Astrocyte (in vitro differentiated cells and primary cell): ENCODE data around the gene RNF157. TPM values are rescaled to one million over a fixed set of nuclear protein-coding genes. Genes with fewer than 3 reads are reported as not detected.

Experiments
- DNase-seq: peaks from one replicate; pipeline ENCODE4 v3.0.0-alpha.2; 2010; ENCODE audit warnings: low read depth
- FAIRE-seq: peaks from 2 replicates; lab custom pipeline; 2011; peaks lifted over from hg19 to GRCh38; lab: Jason Lieb, UNC
- H2AFZ ChIP-seq: 2 replicates; pipeline ENCODE4 v1.6.0; 2012; ENCODE audit warnings: low read depth, low read length, inconsistent platforms
- H3K27ac ChIP-seq: 2 replicates; pipeline ENCODE4 v1.5.1; 2011; ENCODE audit warnings: low read depth, low read length, inconsistent platforms
- H3K27me3 ChIP-seq: 2 replicates; pipeline ENCODE4 v1.6.0; 2011; ENCODE audit warnings: low read length, inconsistent platforms; ENCODE audit not compliant: insufficient read depth
- H3K36me3 ChIP-seq: 2 replicates; pipeline ENCODE4 v1.5.1; 2011; ENCODE audit warnings: low read length, inconsistent platforms; ENCODE audit not compliant: insufficient read depth
- H3K4me1 ChIP-seq: 2 replicates; pipeline ENCODE4 v1.5.1; 2011; ENCODE audit warnings: low read length, inconsistent platforms; ENCODE audit not compliant: insufficient read depth
- H3K4me2 ChIP-seq: 2 replicates; pipeline ENCODE4 v1.6.0; 2012; ENCODE audit warnings: low read length, inconsistent platforms
- H3K4me3 ChIP-seq: 2 replicates; pipeline ENCODE4 v1.5.1; 2011; ENCODE audit warnings: low read depth, mild to moderate bottlenecking, low read length, inconsistent platforms; ENCODE audit not compliant: insufficient read depth
- H3K79me2 ChIP-seq: 2 replicates; pipeline ENCODE4 v1.6.0; 2012; ENCODE audit warnings: mild to moderate bottlenecking, low read length, inconsistent platforms; ENCODE audit not compliant: insufficient read depth
- H3K9ac ChIP-seq: 2 replicates; pipeline ENCODE4 v1.6.0; 2012; ENCODE audit warnings: mild to moderate bottlenecking, low read length, inconsistent platforms
- H3K9me3 ChIP-seq: 2 replicates; pipeline ENCODE4 v1.5.1; 2012; ENCODE audit warnings: low read depth, mild to moderate bottlenecking, low read length, inconsistent platforms; ENCODE audit not compliant: insufficient read depth
- H4K20me1 ChIP-seq: 2 replicates; pipeline ENCODE4 v1.6.0; 2012; ENCODE audit warnings: low read length, inconsistent platforms; ENCODE audit not compliant: insufficient read depth
- H3K27ac Mint-ChIP-seq: one replicate; pipeline ENCODE4 v1.8.0; 2021; ENCODE audit warnings: mild to moderate bottlenecking, mixed read lengths; ENCODE audit not compliant: unreplicated experiment
- H3K27me3 Mint-ChIP-seq: one replicate; pipeline ENCODE4 v1.8.0; 2021; ENCODE audit warnings: low read depth, mixed read lengths; ENCODE audit not compliant: unreplicated experiment
- H3K36me3 Mint-ChIP-seq: one replicate; pipeline ENCODE4 v1.8.0; 2021; ENCODE audit warnings: low read depth, mixed read lengths; ENCODE audit not compliant: unreplicated experiment
- H3K4me1 Mint-ChIP-seq: one replicate; pipeline ENCODE4 v1.8.0; 2021; ENCODE audit warnings: low read depth, mixed read lengths; ENCODE audit not compliant: unreplicated experiment
- H3K4me3 Mint-ChIP-seq: one replicate; pipeline ENCODE4 v1.8.0; 2021; ENCODE audit warnings: mild to moderate bottlenecking, moderate library complexity, mixed read lengths; ENCODE audit not compliant: unreplicated experiment
- H3K9me3 Mint-ChIP-seq: one replicate; pipeline ENCODE4 v1.8.0; 2021; ENCODE audit warnings: mild to moderate bottlenecking, mixed read lengths; ENCODE audit not compliant: unreplicated experiment
- EZH2 ChIP-seq: IDR thresholded peaks from 2 replicates; pipeline ENCODE4 v1.6.1; 2012; ENCODE audit warnings: mild to moderate bottlenecking, low read length, inconsistent platforms; ENCODE audit not compliant: insufficient read depth
- total RNA-seq: library from RNA; stranded (reverse); gene quantifications from 2 replicates; pipeline ENCODE4 v1.2.1, GENCODE V29; 2021
- TF ChIP-seq, protein P1 (sequence below): IDR thresholded peaks from 2 replicates; pipeline ENCODE4 v1.5.1; 2011; ENCODE audit warnings: low read depth, mild to moderate bottlenecking, inconsistent platforms, low read length, moderate library complexity; ENCODE audit not compliant: insufficient read depth

The RNF157 gene
- total RNA-seq, 1 donor from 2014 or later, result 1.4 TPM

DNA sequence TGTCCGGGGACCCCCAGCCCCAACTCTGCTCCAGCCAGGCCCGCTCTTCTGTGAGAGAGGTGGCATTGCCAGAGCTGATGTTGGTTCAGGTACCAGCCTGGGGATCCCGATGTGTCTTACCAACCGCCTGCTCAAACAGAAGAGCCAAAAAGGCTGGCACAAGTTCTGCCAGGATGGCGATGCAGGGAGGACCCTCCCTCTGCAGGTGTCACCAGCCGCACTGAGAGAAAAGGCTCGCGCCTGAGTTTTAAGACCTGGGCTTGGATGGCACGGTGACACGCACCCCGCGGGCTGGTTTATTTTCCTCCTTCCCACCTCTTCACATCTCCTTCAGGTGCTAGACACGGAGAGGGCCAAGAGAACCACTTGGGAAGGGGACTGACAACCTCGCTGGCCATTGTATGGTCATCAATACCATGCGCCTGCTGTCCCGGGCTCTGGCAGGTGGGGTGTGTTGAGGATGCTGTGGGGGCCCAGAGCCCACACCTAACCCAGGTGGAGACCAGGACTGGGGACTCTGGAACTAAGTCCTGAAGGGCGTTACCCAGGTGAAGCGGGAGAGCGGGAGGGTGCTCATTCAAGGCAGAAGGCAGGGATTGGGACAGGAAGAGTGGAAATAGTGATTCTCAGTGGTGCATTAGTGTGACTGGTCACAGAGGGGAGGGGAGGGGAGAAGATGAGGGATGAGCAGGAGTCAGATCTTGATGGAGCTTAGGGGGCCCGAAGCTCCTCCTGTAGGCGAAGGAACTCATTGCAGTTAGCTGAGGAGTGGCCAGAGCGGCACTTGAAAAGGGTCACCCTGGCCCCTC, 115.5 kb downstream of the RNF157 start:
- no peak overlapping the region for H3K4me3 ChIP-seq
- no peak overlapping the region for H3K27ac Mint-ChIP-seq
- FAIRE-seq (no peak), DNase-seq (no peak)
- H3K27ac ChIP-seq, result no peak overlapping the region
- H3K9me3 Mint-ChIP-seq, result no peaks in the 10 kb centered on the region
- no peaks in the 10 kb centered on the region for H3K9me3 ChIP-seq
- H3K4me3 Mint-ChIP-seq, result no peak overlapping the region
- no peaks in the 10 kb centered on the region for H3K36me3 ChIP-seq
- no peaks in the 10 kb centered on the region for H3K27me3 ChIP-seq
- no peaks in the 10 kb centered on the region for H3K36me3 Mint-ChIP-seq
- H3K4me1 ChIP-seq, result peaks cover 4% of the 10 kb centered on the region
- no peaks in the 10 kb centered on the region for H4K20me1 ChIP-seq
- H3K4me2 ChIP-seq, result no peak overlapping the region
- no peak overlapping the region for H2AFZ ChIP-seq
- peaks cover 33% of the 10 kb centered on the region for H3K27me3 Mint-ChIP-seq
- no peak overlapping the region for H3K9ac ChIP-seq
- H3K4me1 Mint-ChIP-seq, result no peaks in the 10 kb centered on the region
- TF ChIP-seq, protein P1, sequence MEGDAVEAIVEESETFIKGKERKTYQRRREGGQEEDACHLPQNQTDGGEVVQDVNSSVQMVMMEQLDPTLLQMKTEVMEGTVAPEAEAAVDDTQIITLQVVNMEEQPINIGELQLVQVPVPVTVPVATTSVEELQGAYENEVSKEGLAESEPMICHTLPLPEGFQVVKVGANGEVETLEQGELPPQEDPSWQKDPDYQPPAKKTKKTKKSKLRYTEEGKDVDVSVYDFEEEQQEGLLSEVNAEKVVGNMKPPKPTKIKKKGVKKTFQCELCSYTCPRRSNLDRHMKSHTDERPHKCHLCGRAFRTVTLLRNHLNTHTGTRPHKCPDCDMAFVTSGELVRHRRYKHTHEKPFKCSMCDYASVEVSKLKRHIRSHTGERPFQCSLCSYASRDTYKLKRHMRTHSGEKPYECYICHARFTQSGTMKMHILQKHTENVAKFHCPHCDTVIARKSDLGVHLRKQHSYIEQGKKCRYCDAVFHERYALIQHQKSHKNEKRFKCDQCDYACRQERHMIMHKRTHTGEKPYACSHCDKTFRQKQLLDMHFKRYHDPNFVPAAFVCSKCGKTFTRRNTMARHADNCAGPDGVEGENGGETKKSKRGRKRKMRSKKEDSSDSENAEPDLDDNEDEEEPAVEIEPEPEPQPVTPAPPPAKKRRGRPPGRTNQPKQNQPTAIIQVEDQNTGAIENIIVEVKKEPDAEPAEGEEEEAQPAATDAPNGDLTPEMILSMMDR, result no peak
- TF ChIP-seq EZH2, result no peak
- H3K79me2 ChIP-seq, result no peaks in the 10 kb centered on the region

DNA sequence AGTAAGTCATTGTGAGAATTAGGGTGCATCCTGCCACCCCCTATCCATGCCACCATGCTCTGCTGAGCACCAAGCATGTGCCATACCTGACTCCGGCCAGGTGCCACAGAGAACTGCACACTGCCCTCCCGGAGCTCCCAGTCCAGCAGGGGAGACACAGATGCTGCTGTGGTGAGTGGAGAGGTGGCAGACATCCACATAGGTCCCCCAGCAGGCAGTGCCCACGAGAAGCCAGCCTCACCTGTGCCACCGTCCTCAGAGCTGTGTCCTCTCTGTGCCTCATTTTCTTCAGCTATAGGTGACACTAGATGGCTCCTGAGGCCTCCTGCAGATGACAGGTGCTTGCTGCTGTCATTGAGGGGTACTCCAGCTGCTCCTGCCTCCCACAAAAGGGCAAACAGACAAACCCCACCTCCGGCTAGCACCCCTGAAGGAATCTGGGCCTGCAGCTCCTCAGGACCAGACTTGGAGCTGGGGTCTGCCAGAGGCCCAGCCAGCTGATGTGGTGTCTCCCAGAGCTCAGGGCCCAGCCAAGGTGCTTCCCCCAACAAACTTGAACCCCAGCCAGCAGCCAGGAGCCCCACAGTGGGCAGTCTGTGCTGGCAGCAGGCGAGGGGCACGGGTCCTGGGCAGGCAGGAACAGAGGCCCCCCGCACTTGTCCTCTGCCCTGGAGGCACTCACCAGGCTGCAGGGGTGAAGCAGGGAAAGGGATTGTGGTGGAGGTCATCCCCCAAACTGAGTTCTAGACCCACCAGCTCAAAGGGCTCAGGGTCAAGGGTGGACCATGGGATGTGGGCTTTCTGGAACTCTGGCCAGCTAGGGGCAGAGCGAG, 116.3 kb downstream of the RNF157 start:
- H4K20me1 ChIP-seq, result no peaks in the 10 kb centered on the region
- Mint-ChIP-seq H3K4me1 (no peaks in the 10 kb centered on the region), H3K27ac (no peak overlapping the region), H3K9me3 (no peaks in the 10 kb centered on the region), H3K27me3 (peaks cover 41% of the 10 kb centered on the region), H3K4me3 (no peak overlapping the region), H3K36me3 (no peaks in the 10 kb centered on the region)
- no peak overlapping the region for H2AFZ ChIP-seq
- no peaks in the 10 kb centered on the region for H3K9me3 ChIP-seq
- H3K27me3 ChIP-seq, result no peaks in the 10 kb centered on the region
- FAIRE-seq, result no peak
- H3K4me2 ChIP-seq, result no peak overlapping the region
- no peaks in the 10 kb centered on the region for H3K36me3 ChIP-seq
- no peak for DNase-seq
- peaks cover 4% of the 10 kb centered on the region for H3K4me1 ChIP-seq
- H3K9ac ChIP-seq, result no peak overlapping the region
- H3K27ac ChIP-seq, result no peak overlapping the region
- H3K79me2 ChIP-seq, result no peaks in the 10 kb centered on the region
- no peak overlapping the region for H3K4me3 ChIP-seq
- TF ChIP-seq EZH2, result no peak
- TF ChIP-seq, protein P1, result no peak
